Right hindlimb (tissue), 1 donor: Measurements from ENCODE around the gene ARHGAP8.

Source experiments
- DNase-seq: peaks from one replicate; pipeline ENCODE4 v3.0.0-alpha.2; 2018

The ARHGAP8 gene

GRCh38 chr22:44752285-44753188, at the start of gene ARHGAP8:
TSS of gene ARHGAP8 (plus strand) at chr22:44752575. CDS start at chr22:44786528, 33,953 bp downstream.
- no peak for DNase-seq

GRCh38 chr22:44703255-44703870, 49.0 kb upstream of the ARHGAP8 start:
- DNase-seq, result no peak

DNA sequence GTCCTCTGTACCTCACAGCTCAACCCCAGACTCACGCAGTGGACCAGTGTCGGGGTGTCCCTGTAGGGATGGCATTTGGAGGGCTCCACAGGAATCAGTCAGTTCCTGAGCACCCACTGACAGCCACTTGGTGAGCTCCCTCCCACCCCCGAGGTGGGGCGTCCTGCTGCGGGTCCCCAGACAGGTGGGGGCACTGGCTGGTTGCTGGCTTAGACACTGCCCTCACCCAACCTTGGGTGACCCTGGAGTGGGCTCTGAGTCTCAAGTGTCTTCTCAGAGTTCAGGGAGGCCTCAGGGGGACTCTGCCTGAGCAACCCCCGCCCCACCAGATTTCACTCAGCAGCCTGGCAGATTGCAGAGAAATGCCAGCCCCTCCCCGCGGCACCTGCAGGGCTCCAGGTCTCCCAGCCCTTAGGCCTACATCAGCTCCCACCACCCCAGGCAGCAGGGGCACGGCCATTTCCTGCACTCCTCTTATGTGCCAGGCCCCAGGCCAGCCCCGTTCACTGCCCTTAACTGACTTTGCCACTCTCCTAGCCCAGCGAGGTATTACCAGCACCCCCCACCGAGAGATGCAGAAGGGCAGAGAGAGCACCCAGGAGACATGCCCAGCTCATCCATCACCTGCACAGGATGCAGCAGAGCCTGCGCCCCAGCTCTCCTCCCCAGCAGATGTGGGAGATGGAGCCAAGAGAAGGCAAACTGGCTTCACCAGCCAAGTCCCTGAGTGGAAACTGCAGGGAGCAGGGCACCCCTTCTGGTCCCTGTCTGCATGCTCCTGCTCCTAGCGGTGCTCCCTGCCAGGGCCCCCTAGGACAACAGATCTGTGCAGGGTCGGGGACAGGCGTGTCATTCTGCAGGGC, 48.0 kb upstream of the ARHGAP8 start:
- DNase-seq, result no peak

GRCh38 chr22:44705022-44705297, 47.4 kb upstream of the ARHGAP8 start:
- no peak for DNase-seq

DNA sequence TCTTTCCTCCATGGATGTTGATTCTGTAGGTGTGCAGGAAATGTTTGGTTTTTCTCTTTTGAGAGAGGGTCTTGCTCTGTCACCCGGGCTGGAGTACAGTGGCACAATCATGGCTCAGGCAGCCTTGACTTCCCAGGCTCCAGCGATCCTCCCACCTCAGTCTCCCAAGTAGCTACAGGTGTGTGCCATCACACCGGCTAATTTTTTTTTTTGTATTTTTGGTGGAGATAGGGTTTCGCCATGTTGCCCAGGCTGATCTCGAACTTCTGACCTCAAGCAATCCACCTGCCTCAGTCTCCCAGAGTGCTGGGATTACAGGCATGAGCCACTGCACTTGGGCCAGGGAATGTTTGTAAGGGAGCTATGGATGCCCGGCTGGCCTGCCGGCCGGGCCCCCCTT, 45.9 kb upstream of the ARHGAP8 start:
- DNase-seq, result no peak

GRCh38 chr22:44707178-44707577, 45.2 kb upstream of the ARHGAP8 start:
- no peak for DNase-seq

DNA sequence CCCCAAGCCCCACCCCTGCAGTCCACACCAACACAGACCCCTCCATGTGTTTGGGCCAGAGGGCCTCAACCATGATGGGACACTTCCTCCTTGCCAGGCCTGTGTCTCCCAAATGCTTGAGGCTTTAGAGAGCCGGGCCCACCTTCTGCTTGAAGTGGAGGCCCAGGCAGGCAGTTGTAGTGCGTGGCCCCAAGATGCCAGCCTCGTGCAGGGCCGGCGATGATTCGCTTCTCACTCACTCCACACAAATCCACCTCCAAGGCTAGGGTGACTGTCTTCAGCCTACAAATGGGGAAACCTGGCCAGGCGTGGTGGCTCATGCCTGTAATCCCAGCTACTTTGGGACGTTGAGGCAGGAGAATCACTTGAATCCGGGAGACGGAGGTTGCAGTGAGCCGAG, 44.6 kb upstream of the ARHGAP8 start:
- DNase-seq, result no peak

DNA sequence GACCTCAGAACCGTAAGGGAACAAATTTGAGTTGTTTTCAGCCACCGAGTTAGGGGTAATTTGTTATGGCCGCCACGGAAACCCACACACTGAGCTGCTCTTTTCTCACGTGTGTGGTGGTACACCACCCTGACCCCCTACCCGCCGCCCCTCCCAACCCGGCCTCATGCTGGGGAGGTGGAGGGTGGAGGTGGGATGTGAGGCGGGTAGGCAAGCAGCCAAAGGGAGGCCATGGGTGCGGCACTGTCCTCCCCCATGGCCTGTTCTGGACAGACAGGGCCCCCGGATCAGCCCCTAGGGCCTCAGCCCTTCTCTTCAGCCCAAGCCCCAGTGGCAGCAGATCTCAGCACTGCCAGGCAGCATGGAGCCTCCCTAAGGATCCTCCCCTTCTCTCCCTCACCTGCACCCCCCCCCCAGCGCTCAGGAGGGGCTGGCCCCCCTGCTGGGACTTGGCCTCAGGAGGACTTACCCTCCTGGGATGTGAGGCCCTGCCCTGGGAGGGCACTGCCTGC, 42.4 kb upstream of the ARHGAP8 start:
- DNase-seq, result no peak

GRCh38 chr22:44710474-44711240, 41.7 kb upstream of the ARHGAP8 start:
- no peak for DNase-seq

DNA sequence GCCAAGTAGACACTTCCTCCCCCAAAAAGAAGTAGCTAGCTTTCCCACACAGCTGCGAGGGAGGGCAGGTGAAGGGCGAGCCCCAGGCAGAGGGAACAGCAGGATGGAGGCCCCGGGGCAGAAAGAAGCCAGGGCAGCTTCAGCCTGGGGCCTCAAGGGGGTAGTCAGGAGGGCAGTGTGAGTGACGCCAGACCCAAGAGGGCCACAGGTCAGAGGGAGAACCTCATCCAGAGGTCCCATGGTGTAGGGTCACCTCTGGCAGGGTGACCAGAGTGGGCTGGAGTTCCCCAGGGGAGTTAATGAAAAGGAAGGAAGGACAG, 41.2 kb upstream of the ARHGAP8 start:
- no peak for DNase-seq

- DNase-seq, result peak; percentile 76
These were observed 40.5 kb upstream of the ARHGAP8 start for GRCh38 chr22:44711690-44712555.

DNA sequence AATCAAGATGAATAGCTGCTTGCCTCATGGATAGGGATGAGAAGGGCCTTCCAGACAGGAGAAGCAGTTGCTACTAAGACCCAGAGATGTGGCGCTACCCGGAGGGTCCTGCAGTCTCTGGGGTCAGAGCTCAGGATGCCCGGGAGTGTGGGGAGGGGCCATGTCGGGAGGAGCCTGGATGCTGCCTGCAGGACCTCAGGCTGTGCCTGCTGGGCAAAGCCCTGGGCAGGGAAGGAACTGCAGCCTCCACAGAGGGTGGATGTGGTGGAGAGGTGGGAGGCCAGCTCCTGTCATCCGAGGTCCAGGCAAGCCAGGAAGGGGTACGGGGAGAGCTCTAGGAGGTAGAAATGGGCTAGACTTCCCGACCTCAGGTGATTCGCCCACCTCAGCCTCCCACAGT, 39.4 kb upstream of the ARHGAP8 start:
- DNase-seq, result no peak

DNA sequence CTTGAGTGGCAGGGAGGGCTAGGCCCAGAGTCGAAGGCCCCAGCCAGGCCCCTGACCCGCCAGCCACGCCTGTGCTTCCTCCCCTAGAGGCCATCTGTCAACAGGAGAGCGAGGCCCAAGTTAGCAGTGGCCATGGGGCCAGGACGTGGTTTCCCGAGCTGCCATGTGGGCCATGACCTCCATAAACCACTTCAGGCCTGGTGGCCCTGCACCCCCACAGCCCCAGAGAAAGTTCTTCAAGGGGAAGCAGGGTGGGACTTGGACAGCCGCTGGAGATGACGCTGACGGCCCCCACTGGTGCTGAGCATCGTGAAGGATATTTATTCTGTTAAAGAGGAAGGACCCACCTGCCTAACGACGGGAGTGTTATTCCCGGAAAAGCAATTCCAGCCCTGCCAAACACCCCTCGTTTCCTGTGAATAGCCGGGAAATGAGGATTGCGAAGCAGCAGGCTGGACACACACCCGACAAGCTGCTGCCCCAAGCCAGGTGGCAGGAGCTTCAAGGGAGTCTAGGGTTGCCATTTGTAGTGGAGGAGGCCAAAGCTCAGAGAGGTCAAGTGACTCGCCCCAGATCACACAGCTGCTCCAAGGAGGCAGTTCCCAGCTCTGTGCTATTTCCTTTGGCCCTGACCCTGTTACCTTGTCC, 37.5 kb upstream of the ARHGAP8 start:
- DNase-seq, result no peak

DNA sequence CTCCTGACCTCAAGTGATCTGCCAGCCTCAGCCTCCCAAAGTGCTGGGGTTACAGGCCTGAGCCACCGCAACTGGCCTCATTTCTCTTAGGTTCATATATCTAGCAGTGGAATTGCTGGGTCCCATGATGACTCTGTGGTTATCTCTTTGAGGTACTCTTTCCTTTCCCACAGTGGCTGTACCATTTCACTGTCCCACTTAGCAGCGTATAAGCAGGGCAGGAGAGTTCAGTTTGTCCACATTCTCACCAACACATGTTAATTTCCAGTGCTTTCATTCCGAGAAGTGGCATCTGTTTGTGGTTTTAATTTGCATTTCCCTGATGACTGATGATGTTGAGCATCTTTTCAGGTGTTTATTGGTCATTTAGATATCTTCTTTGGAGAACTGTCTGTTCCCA, 34.0 kb upstream of the ARHGAP8 start:
- DNase-seq, result no peak

- no peak for DNase-seq
These were observed 32.6 kb upstream of the ARHGAP8 start for GRCh38 chr22:44719586-44720368.

GRCh38 chr22:44721213-44721612, 31.2 kb upstream of the ARHGAP8 start:
- no peak for DNase-seq

DNA sequence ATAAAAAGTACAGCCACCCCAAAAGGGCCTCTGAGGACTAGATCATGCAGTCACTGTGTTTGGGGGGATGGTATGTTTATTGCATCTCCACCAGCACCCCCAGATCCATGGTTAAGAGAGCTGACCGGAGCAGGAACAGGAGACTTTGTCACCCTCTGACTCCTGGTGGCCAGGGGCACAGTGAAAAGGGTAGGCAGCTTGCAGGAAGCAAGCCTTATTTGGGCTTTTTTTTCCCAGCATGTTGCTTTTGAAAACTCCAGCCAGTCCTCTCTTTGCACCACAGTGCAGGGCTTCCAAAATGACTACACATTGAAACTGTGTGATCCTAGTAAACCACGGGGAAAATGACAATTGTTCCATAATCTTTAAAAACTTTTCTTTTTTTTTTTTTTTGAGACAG, 29.8 kb upstream of the ARHGAP8 start:
- DNase-seq, result no peak

- no peak for DNase-seq
These were observed 28.6 kb upstream of the ARHGAP8 start for GRCh38 chr22:44723801-44724200.

- DNase-seq, result no peak
These were observed 28.0 kb upstream of the ARHGAP8 start for GRCh38 chr22:44724416-44724815.

- no peak for DNase-seq
These were observed 27.5 kb upstream of the ARHGAP8 start for GRCh38 chr22:44724859-44725258.
